HCT116 (cell line): ENCODE results near the gene TFIP11. TPM values are rescaled to one million over a fixed set of nuclear protein-coding genes. Genes with fewer than 3 reads are reported as not detected.

Source experiments
- ATAC-seq: fragments of 200-7000 bp; cut with Tn5 transposase; 2 replicates; pipeline ENCODE4 v1.9.1; 2020; ENCODE audit warnings: mild to moderate bottlenecking, moderate library complexity
- BruUV-seq: library from RNA; stranded (reverse); fragments of 400-500 nt; replicated peaks from 2 replicates; lab custom pipeline; 2021; lab: Mats Ljungman, UMichigan
- CTCF ChIA-PET: fragments of 300-600 bp; sonication (Branson Sonifier 250); formaldehyde crosslinking; loops from one replicate; lab custom pipeline; 2021; ENCODE audit warnings: antibody characterized with exemption; lab: Charles Lee
- POLR2A ChIA-PET: fragments of 300-600, 350-600 bp; sonication (Branson Sonifier 250); formaldehyde crosslinking; loops from one replicate; lab custom pipeline; 2021; ENCODE audit warnings: antibody characterized with exemption; lab: Charles Lee
- RAD21 ChIA-PET, 2 experiments: fragments of 300-600 bp; sonication (Branson Sonifier 250); formaldehyde crosslinking; loops; one replicate each; lab custom pipeline; 2023; ENCODE audit warnings: low total read pairs in 2 of 2; ENCODE audit not compliant: uncharacterized antibody in 2 of 2, unreplicated experiment in 2 of 2, low non-redundant PET in 1 of 2; lab: Charles Lee
- DNase-seq: peaks from one replicate; pipeline ENCODE4 v3.0.0-alpha.2; 2010; ENCODE audit warnings: low read depth, low spot score
- H2AFZ ChIP-seq: fragments of 200-600 bp; shearing (Covaris generic), sonication (generic); 2 replicates; pipeline ENCODE4 v1.6.1; 2017; ENCODE audit warnings: low read depth, mixed run types, mixed read lengths, antibody characterized with exemption, low read length; ENCODE audit not compliant: poor library complexity, severe bottlenecking
- H3K27ac ChIP-seq: 2 replicates; pipeline ENCODE4 v1.5.1; 2012; ENCODE audit warnings: low read depth, low read length
- H3K27me3 ChIP-seq: fragments of 200-600 bp; sonication (generic); 2 replicates; pipeline ENCODE4 v1.6.1; 2016; ENCODE audit warnings: mixed run types, low read length, mixed read lengths; ENCODE audit not compliant: insufficient read depth
- H3K36me3 ChIP-seq, 2 experiments: fragments of 200-500 bp in 1 of 2; fragments of 200-600 bp in 1 of 2; sonication (Bioruptor generic) in 1 of 2; sonication (generic) in 1 of 2; 2 replicates each; pipeline versions ENCODE4 v1.5.1 to v1.6.1; 2014 to 2016; ENCODE audit warnings: low read length in 2 of 2, inconsistent platforms in 1 of 2, mixed read lengths in 1 of 2, mixed run types in 1 of 2; ENCODE audit not compliant: insufficient read depth in 2 of 2, control insufficient read depth in 1 of 2
- H3K4me1 ChIP-seq, 2 experiments: fragments of 200-600 bp in 1 of 2; sonication (generic) in 1 of 2; 2 replicates each; pipeline versions ENCODE4 v1.5.1 to v1.6.1; 2012 to 2017; ENCODE audit warnings: low read length in 2 of 2, inconsistent platforms in 1 of 2, mild to moderate bottlenecking in 1 of 2, mixed read lengths in 1 of 2, mixed run types in 1 of 2, moderate library complexity in 1 of 2; ENCODE audit not compliant: insufficient read depth in 2 of 2, control insufficient read depth in 1 of 2
- H3K4me2 ChIP-seq: fragments of 200-600 bp; sonication (generic); 2 replicates; pipeline ENCODE4 v1.6.1; 2017; ENCODE audit warnings: mixed run types, low read length, mixed read lengths
- H3K4me3 ChIP-seq, 2 experiments: fragments of 200-600 bp in 1 of 2; sonication (generic) in 1 of 2; replicated peaks in 1 of 2; 2 replicates each; pipeline ENCODE4 v1.5.1; 2011 to 2016; ENCODE audit warnings: low read length in 2 of 2, control low read depth in 1 of 2, low read depth in 1 of 2, mild to moderate bottlenecking in 1 of 2, mixed read lengths in 1 of 2, mixed run types in 1 of 2
- H3K79me2 ChIP-seq: fragments of 200-600 bp; sonication (generic); 2 replicates; pipeline ENCODE4 v1.6.1; 2017; ENCODE audit warnings: mild to moderate bottlenecking, mixed run types, low read length, moderate library complexity, mixed read lengths; ENCODE audit not compliant: insufficient read depth
- H3K9ac ChIP-seq: fragments of 200-600 bp; sonication (generic); 2 replicates; pipeline ENCODE4 v1.6.1; 2016; ENCODE audit warnings: low read length, mixed read lengths
- H3K9me2 ChIP-seq: fragments of 200-600 bp; sonication (generic), shearing (Covaris generic); 2 replicates; pipeline ENCODE4 v1.6.1; 2017; ENCODE audit warnings: mixed run types, mild to moderate bottlenecking, moderate library complexity; ENCODE audit not compliant: insufficient read depth
- H3K9me3 ChIP-seq, 2 experiments: fragments of 200-500 bp in 1 of 2; fragments of 200-600 bp in 1 of 2; sonication (Bioruptor generic) in 1 of 2; sonication (generic) in 1 of 2; 2 replicates each; pipeline ENCODE4 v1.6.1; 2014 to 2017; ENCODE audit warnings: low read length in 2 of 2, mixed read lengths in 2 of 2, inconsistent platforms in 1 of 2, low read depth in 1 of 2, mild to moderate bottlenecking in 1 of 2, mixed run types in 1 of 2, moderate library complexity in 1 of 2; ENCODE audit not compliant: control insufficient read depth in 1 of 2, insufficient read depth in 1 of 2
- H4K20me1 ChIP-seq: fragments of 200-600 bp; sonication (generic), shearing (Covaris generic); 2 replicates; pipeline ENCODE4 v1.6.1; 2017; ENCODE audit warnings: mixed run types, mild to moderate bottlenecking, moderate library complexity; ENCODE audit not compliant: insufficient read depth
- CBX3 ChIP-seq: IDR thresholded peaks from 2 replicates; pipeline ENCODE4 v1.6.1; 2012; ENCODE audit warnings: low read depth
- CEBPB ChIP-seq: IDR thresholded peaks from 2 replicates; pipeline ENCODE4 v1.6.1; 2012; ENCODE audit warnings: low read depth
- EZH2 ChIP-seq: fragments of 200-600 bp; sonication (generic); IDR thresholded peaks from 2 replicates; pipeline ENCODE4 v1.6.1; 2017; ENCODE audit warnings: antibody characterized with exemption, mixed run types
- EZH2phosphoT487 ChIP-seq: fragments of 200-600 bp; IDR thresholded peaks from 2 replicates; pipeline ENCODE4 v1.6.1; 2018; ENCODE audit warnings: antibody characterized with exemption, borderline replicate concordance
- MAX ChIP-seq: IDR thresholded peaks from 2 replicates; pipeline ENCODE4 v1.6.1; 2012
- POLR2A ChIP-seq: IDR thresholded peaks from 2 replicates; pipeline ENCODE4 v1.7.0; 2011; ENCODE audit warnings: borderline replicate concordance; ENCODE audit not compliant: insufficient read depth, insufficient read length; ENCODE audit errors: extremely low read depth
- RAD21 ChIP-seq: IDR thresholded peaks from 2 replicates; pipeline ENCODE4 v1.6.1; 2012; ENCODE audit warnings: low read depth, mild to moderate bottlenecking
- REST ChIP-seq: IDR thresholded peaks from 2 replicates; pipeline ENCODE4 v1.6.1; 2012; ENCODE audit warnings: low read depth
- SIN3A ChIP-seq: IDR thresholded peaks from 2 replicates; pipeline ENCODE4 v1.6.1; 2012; ENCODE audit warnings: low read depth
- ZFX ChIP-seq: fragments of 450-650 bp; IDR thresholded peaks from 2 replicates; pipeline ENCODE4 v1.6.1; 2017
- ZNF274 ChIP-seq: fragments of 200-500 bp; sonication (Bioruptor generic); IDR thresholded peaks from 2 replicates; pipeline ENCODE4 v1.6.1; 2014; ENCODE audit warnings: mild to moderate bottlenecking, low read depth, low read length, inconsistent platforms
- intact Hi-C: fragments of 100-400 bp; cut with micrococcal nuclease; formaldehyde crosslinking; loops from 2 replicates; pipeline ENCODE4 v1.10.0; 2022
- total RNA-seq: library from RNA; stranded (reverse); gene quantifications from one replicate; pipeline ENCODE4 v1.2.1, GENCODE V29; 2021; ENCODE audit not compliant: unreplicated experiment

TFIP11 gene
- total RNA-seq, 1 experiment from 2014 or later: 28.1 TPM

- Histone ChIP-seq H3K4me1 (peaks cover 13 to 17% of the 10 kb centered on the region in 2 experiments), H3K4me2 (no peak overlapping the region), H3K9ac (no peak overlapping the region), H3K79me2 (no peaks in the 10 kb centered on the region), H3K27me3 (no peaks in the 10 kb centered on the region), H2AFZ (no peak overlapping the region), H3K27ac (no peak overlapping the region), H3K9me2 (no peaks in the 10 kb centered on the region), H3K36me3 (no peaks in the 10 kb centered on the region), H3K4me3 (no peak overlapping the region), H3K9me3 (no peaks in the 10 kb centered on the region), H4K20me1 (no peaks in the 10 kb centered on the region)
- ATAC-seq: no peak
- no TSS peak for BruUV-seq
- intact Hi-C loops: no loop called here
- no peak for DNase-seq
- TF ChIP-seq MAX (no peak), RAD21 (no peak), POLR2A (no peak), CEBPB (no peak), CBX3 (no peak), ZFX (no peak), EZH2phosphoT487 (no peak), REST (no peak), EZH2 (no peak), SIN3A (no peak), ZNF274 (no peak)
- ChIA-PET POLR2A (no interaction called here), RAD21 (no interaction called here), CTCF (no interaction called here)
These were observed 36.7 kb upstream of the TFIP11 start for GRCh38 chr22:26548984-26549383.
